Esophagus mucosa (tissue), 1 donor: ENCODE data around the gene AKAP12. TPM values are rescaled to one million over a fixed set of nuclear protein-coding genes. Genes with fewer than 3 reads are reported as not detected.
"Not testable (repeated sequence)": the region's sequence is repeated elsewhere in the genome, so short reads cannot be mapped to it uniquely, and the experiment has no call there.

Experiments used
- ATAC-seq: fragments of 200-7000 bp; cut with Tn5 transposase; one replicate; pipeline ENCODE4 v1.9.1; 2020
- total RNA-seq: library from RNA; stranded (reverse); gene quantifications from one replicate; pipeline ENCODE4 v1.2.4, GENCODE V29; 2023
- donor health status: DM: yes; HTN: yes; CAD: no.

AKAP12 gene
- total RNA-seq, 1 donor from 2014 or later: 1.8 TPM

DNA sequence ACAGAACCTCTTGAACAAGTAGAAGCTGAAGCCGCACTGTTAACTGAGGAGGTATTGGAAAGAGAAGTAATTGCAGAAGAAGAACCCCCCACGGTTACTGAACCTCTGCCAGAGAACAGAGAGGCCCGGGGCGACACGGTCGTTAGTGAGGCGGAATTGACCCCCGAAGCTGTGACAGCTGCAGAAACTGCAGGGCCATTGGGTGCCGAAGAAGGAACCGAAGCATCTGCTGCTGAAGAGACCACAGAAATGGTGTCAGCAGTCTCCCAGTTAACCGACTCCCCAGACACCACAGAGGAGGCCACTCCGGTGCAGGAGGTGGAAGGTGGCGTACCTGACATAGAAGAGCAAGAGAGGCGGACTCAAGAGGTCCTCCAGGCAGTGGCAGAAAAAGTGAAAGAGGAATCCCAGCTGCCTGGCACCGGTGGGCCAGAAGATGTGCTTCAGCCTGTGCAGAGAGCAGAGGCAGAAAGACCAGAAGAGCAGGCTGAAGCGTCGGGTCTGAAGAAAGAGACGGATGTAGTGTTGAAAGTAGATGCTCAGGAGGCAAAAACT, 111.5 kb downstream of the AKAP12 start:
- ATAC-seq: no peak

DNA sequence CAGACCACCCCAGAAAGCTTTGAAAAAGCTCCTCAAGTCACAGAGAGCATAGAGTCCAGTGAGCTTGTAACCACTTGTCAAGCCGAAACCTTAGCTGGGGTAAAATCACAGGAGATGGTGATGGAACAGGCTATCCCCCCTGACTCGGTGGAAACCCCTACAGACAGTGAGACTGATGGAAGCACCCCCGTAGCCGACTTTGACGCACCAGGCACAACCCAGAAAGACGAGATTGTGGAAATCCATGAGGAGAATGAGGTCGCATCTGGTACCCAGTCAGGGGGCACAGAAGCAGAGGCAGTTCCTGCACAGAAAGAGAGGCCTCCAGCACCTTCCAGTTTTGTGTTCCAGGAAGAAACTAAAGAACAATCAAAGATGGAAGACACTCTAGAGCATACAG, 112.0 kb downstream of the AKAP12 start:
- ATAC-seq: no peak

DNA sequence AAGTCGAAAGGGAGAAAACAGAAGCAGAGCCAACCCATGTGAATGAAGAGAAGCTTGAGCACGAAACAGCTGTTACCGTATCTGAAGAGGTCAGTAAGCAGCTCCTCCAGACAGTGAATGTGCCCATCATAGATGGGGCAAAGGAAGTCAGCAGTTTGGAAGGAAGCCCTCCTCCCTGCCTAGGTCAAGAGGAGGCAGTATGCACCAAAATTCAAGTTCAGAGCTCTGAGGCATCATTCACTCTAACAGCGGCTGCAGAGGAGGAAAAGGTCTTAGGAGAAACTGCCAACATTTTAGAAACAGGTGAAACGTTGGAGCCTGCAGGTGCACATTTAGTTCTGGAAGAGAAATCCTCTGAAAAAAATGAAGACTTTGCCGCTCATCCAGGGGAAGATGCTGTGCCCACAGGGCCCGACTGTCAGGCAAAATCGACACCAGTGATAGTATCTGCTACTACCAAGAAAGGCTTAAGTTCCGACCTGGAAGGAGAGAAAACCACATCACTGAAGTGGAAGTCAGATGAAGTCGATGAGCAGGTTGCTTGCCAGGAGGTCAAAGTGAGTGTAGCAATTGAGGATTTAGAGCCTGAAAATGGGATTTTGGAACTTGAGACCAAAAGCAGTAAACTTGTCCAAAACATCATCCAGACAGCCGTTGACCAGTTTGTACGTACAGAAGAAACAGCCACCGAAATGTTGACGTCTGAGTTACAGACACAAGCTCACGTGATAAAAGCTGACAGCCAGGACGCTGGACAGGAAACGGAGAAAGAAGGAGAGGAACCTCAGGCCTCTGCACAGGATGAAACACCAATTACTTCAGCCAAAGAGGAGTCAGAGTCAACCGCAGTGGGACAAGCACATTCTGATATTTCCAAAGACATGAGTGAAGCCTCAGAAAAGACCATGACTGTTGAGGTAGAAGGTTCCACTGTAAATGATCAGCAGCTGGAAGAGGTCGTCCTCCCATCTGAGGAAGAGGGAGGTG, 112.9 kb downstream of the AKAP12 start:
- no peak for ATAC-seq

DNA sequence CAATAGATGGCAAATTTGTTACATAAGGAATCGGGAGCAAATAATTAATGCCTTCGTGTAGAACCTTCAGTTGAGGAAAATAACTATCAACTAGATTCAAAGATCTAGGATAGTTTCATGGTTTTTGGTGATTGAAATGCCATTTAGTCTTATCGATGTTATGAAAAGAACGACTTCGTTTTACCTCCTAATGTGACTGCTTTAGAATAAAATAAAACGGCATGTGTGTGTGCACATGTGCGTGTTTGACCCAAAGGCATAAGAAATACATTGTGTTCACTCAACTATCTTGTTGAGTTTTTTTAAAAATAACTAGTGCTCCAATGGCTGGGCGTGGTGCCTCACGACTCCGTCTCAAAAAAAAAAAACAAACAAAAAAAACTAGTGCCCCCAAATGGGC, 114.0 kb downstream of the AKAP12 start:
- no peak for ATAC-seq

DNA sequence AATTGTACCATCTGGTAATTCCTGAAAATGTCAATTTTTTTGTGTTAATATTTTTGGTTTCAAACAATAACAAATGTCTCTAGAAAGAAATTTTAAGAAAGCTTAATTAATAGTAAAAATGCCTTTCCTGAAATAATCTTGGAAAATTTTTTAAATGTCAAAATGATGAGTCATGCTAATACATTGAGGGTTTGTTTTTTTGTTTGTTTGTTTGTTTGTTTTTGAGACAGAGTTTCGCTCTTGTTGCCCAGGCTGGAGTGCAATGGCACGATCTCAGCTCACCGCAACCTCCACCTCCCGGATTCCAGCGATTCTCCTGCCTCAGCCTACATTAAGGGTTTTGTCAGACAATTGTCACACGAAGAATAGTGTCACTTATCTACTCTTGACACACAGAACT, 117.2 kb downstream of the AKAP12 start:
- ATAC-seq: not testable (repeated sequence)

DNA sequence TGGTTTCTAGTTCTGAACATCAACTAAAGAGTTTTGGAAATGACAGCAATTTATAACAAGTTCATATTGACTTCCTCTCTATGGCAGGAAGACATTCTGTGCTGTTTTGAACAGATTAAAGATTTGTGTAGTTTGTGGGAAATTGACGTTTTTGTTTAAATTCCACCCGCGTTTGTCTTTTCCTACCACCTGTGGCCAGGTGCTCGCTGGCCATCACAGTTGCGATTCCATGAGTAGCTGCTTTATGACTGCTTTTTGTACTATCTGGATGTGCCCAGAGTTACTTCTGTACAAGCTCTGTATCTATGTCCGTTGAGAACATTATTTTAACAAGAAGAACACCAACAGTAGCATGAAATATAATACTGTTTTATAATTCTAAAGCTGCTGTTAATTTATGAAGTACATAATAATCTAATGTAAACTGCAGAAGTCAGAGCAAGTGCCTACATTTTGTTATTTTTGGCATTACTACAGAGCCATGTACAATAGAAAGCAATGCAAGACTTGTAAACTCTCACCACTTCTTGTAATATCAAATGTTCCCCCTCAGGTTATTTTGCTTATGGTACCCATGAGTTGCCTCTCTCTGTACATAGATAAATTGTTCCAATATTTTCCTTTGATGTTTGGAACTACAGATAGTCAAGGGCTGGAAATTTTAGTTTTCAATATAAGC, 118.1 kb downstream of the AKAP12 start:
- ATAC-seq: no peak

DNA sequence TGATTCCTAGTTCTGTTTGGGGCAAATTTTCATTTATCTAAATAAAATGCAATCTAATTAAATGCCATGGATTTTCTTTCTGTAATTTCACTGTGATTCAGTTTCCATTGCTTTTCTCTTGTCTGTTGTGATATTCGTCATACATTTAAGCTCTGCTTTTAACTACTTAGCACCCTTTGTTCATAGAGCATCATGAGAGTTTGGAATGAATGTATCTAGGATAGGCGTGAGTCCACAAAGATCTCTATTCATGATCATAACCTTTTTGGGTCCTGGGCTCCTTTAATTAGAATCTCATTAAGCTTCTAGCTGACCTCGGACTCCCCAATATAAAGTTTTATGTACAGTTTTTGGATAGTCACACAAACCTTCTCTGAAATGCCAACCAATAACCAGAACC, 118.7 kb downstream of the AKAP12 start:
- ATAC-seq: no peak

DNA sequence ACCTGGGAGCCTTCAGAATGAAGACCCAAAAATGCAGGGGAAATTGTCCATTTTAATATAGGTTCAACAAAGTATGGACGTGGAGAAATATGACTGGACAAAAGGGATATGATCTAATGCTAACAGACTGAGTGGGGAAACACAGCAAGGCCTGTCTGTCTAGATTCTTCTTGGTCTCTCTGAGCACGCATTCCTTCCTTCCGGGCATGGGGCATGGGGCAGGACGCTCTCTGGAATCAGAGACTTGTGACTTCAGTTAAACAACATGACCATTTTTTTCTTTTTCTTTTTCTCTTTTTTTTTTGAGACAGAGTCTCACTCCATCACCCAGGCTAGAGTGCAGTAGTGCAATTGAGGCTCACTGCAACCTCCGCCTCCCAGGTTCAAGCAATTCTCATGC, 119.7 kb downstream of the AKAP12 start:
- ATAC-seq: no peak

DNA sequence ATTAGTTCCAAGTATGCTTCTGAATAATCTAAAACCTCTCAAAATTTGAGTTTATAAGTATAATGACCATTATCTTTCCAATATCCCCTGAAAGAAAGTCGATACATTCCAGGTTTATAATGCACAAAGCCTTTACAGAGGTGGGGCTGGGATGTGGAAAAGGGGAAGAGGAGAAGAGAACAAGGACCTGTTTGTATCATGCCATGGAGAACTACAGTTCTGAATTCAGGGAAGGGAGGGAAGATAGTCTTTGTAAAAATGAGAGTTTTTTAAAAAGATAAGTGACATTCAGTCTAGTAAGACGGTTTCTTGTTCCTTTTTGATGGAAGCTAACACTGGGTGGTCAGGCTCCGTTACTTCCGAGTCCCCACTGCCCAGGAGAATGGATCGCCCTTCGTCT, 125.5 kb downstream of the AKAP12 start:
- no peak for ATAC-seq

DNA sequence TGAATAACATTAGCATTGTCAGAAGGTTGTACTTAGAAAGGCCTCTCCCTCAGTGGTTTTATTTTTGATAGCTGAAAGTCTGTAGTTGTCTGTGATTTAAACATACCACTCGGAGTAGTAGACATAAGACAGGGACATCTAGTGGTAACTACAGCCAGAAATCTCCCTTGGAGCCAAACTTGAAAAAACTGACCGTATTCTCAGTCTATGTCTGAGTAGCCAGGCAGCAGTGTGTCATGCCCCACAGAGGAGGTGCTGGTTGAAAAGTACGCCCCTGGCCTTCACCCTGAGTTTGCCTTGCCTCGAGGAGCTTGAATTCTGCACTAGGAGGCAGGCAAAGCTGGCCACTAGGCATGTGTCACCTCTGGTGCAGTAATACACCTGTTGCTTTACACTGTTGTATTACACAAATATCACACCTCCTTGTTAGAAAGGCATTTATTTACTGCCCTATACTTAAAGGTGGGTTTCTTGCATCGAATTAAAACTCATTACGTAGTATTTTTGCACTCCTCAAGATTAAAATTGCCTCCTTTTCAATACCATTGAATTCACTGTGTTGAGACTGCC, 130.8 kb downstream of the AKAP12 start:
- ATAC-seq: no peak

DNA sequence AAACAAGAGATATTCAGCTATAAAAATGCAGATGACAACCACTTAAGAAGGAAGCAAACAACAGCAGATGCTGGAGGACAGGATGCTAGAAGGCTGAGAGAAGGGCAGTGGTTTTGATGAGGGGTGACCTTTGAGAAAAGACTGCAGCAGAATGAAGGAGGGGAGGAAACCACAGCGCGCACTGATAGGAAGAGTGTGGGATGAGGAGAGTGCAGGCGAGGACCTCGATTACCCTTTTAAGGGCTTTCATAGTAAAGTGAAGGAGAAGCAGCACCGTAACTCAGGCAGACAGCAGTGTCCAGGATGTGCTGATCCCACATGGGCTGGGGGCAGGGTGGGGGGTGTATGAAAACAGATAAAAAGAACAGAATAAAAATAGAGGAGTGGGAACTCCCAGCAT, 132.4 kb downstream of the AKAP12 start:
- ATAC-seq: no peak

DNA sequence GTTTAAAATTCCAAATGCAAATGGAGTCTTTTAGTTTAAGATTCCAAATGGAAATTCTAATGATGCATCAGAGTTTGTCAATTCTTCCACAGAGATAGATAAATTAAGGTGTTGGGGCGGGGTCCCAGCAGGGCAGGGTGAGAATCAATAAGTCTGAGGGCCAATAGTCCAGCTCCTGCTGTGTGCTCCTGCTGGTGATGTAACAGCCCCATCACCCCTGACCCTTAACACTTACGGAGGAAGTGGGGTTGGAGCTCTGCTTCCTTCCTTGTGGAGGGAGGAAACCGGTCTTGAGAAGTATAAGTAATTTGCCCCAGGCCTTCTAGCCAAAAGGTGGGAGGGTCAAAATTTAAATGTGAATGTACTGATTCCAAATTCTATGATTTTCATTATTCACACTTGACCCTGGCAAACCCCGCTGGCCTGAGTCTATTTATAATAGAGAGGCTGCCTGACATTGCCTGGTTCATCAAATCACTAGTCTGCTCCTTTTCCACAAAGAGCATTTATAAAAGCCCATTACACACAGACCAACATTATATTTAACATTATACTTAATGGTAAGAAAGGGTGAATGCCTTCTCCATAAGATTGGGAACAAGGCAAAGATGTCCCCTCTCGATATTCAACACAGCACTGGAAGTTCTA, 134.4 kb downstream of the AKAP12 start:
- ATAC-seq: peak; percentile 39

DNA sequence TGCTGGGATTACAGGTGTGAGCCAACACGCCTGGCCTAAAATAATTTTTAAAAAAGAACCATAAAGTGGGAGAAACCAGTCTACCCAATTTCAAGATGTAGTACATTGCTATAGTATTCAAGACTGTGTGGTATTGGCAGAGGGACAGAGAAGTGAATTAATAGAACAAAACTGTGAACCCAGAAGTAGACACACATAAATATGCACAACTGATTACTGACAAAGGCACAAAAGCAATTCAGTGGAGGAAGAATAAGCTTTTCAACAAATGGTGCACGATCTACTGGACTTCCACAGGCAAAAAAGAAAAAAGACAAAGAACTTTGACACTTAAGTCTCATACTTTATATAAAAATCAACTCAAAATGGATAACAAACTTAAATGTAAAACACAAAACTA, 136.1 kb downstream of the AKAP12 start:
- ATAC-seq: no peak

DNA sequence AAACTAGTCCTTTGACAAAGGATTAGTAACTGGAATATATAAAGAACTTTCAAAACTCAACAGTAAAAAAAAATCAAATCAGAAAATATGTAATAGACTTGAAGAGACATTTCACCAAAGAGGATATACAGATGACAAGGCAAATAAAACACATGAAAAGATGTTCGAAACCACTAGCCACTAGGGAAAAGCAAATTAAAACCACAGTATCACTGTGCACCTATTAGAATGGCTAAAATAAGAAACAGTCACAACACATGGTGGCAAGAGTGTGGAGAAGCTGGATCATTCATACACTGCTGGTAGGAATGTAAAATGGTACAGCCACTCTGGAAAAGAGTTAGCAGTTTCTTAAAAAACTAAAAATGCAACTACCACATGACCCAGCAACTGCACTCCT, 136.7 kb downstream of the AKAP12 start:
- ATAC-seq: no peak

DNA sequence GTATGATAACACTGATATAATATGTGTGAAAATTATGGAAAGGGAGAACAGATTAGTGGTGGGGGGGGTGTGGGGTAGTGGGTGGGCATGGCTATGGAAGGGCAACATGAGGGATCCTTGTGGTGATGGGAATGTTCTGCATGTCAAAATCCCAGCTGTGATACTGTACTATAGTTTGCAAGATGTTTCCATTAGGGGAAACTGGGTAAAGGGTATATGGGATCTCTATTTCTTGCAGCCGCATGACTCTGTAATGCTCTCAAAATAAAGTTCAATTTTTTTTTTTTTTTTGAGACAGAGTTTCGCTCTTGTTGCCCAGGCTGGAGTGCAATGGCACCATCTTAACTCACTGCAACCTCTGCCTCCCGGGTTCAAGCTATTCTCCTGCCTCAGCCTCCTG, 137.3 kb downstream of the AKAP12 start:
- ATAC-seq: no peak

DNA sequence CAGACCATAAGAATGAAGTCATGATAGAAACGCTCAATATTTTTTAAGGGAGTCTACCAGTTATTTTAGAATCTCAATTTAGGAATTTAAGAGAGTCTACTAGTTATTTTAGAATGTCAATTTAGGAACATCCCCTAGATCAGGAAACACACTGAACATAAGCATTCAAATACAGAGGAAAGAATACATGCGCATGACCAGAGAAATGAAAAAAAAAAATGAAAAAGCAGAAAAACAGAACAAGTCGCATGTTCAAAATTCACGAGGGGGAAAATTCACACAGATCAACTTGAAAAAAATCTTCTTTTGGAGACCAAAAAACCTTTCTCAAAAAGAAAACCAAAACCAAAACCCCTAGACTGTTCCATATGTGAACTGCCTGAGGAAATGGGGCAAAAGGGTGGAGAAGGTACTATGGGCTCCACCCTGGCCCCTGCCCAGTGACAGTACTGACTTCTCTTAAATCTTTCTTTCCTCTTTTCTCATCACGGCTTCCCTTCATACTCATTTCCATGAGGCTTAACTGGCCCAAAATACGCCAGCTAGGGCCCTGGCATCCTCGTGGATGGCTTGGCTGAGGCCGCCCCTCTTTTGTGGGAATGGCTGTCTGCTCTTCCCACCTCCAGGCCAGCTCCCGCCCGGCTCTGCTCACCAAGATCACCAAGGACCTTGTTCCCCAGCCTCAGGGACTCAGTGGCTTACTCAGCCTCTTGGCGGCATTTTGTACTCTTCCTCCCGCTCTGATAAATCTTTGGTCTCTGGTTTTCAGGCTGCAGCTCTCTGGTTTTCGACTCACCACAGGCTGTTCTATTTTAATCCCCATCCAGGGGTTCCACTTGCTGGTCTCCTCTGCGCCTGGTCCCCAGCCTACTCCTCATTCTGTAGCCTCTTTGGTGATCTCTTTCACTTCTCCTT, 140.4 kb downstream of the AKAP12 start:
- ATAC-seq: no peak

DNA sequence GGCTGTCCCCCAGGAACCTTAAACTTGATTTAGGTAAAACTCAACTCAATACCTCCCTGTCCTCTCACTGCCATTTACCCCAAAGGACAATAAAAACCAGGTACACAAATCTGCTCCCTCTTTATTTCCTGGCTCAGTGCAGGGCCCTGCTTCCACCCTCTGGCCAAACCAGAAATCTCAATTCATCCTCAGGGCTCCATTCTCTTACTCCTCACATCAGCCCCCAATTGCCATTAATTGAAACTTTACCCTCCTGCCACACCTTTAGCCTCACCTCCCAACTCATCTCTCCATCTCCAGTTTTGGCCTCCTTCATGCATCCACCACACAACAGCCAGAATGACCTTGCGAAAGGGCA, 141.1 kb downstream of the AKAP12 start:
- ATAC-seq: no peak

DNA sequence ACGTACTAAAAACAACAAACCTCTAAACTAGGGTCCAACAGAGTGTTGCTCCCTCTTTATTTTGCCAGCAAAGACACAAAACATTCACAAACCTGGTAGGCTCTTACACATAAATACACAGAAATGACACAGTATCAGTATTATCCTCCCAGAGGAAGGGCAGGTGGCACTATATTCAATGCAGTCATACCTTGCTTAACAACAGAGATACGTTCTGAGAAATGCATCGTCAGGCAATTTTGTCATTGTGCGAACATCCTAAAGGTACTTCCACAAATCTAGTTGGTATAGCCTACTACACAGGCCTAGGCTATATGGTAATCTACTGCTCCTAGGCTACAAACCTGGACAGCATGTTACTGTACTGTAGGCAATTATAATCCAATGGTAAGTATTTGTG, 142.0 kb downstream of the AKAP12 start:
- ATAC-seq: no peak

DNA sequence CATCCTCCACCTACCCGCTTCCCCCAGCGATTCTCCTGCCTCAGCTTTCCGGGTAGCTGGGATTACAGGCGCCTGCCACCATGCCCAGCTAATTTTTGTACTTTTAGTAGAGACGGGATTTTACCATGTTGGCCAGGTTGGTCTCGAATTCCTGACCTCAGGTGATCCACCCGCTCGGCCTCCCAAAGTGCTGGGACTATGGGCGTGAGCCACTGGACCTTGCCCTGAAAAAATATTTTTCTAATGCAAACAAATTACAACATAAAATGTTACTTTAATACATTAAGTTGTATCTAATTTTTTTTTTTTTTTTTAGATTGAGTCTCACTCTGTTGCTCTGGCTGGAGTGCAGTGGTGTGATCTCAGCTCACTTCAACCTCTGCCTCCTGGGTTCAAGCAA, 142.9 kb downstream of the AKAP12 start:
- ATAC-seq: not testable (repeated sequence)

DNA sequence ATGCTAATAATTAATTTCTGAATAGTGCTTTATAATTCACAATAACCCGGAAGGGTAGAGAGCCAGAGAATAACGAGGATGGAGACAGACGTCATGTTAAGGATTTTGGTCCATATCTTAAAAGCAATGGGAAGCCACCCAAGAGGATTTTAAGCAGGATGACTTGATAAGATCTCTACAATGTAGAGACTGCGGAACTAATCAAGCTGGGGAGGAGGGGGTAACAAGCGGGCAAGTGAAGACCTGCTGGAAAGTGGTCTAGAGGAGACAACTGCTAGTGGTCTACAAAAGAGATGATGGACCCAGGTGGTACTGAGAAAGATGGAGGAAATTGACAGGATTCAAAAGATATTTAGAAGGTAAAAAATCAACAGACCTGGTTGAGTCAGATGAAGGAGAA, 144.4 kb downstream of the AKAP12 start:
- no peak for ATAC-seq

DNA sequence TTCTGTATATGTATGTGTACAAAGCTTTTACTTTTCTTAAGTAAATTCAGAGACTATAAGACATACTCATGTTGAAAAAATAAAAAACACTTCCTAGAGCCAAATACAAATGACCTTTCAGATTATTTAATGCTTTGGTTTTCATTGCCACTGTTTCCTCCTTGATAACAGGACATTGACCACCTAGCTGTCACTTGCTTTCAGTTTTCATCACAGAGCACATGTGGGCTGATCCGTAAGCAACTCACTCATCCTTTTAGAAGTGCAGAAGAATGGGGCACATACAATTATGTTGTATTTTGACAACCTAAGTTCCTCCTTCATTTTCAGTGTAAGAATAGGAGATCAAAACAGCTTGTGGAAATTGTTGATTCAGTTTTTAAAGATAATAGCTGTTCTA, 145.4 kb downstream of the AKAP12 start:
- ATAC-seq: no peak
